G401 (cell line): Measurements from ENCODE around the gene OR10T2. TPM values are rescaled to one million over a fixed set of nuclear protein-coding genes. Genes with fewer than 3 reads are reported as not detected.
"Not testable (repeated sequence)": the region's sequence is repeated elsewhere in the genome, so short reads cannot be mapped to it uniquely, and the experiment has no call there.

ENCODE experiments used
- DNase-seq: peaks from one replicate; pipeline ENCODE4 v3.0.0-alpha.2; 2015; ENCODE audit warnings: low spot score
- in situ Hi-C: cut with HindIII; loops from 2 replicates; pipeline ENCODE4 v1.10.0; 2016; ENCODE audit warnings: low sequenced_read_pairs, mixed read lengths
- total RNA-seq: library from RNA; depleted of rRNA; stranded (reverse); fragments of >200 nt; shearing (Covaris generic); gene quantifications from 2 replicates; pipeline ENCODE4 v1.2.3, GENCODE V29; 2014; rRNA removed

OR10T2 gene
- not detected in 2 replicates for total RNA-seq

GRCh38 chr1:158398818-158399514 is at the start of gene OR10T2:
Gene OR10T2 (minus strand): TSS chr1:158399466. CDS start chr1:158399466, 0 bp downstream.
- in situ Hi-C loops: no loop called here
- no peak for DNase-seq

GRCh38 chr1:158445376-158445775 is 46.1 kb upstream of the OR10T2 start:
- in situ Hi-C loops: no loop called here
- DNase-seq: no peak

GRCh38 chr1:158434741-158435140 is 35.5 kb upstream of the OR10T2 start:
- in situ Hi-C loops: no loop called here
- DNase-seq: no peak

GRCh38 chr1:158430163-158430562 is 30.9 kb upstream of the OR10T2 start:
- in situ Hi-C loops, DNase-seq: not testable (repeated sequence)

- in situ Hi-C loops: no loop called here
- DNase-seq: no peak
Measured at GRCh38 chr1:158426137-158426536, 26.9 kb upstream of the OR10T2 start, which contains the start of gene OR10K2. Gene OR10K2 (minus strand): TSS chr1:158426237. CDS start chr1:158420866, 5,371 bp downstream.

GRCh38 chr1:158425027-158425426 is 25.8 kb upstream of the OR10T2 start:
- in situ Hi-C loops: no loop called here
- DNase-seq: no peak

GRCh38 chr1:158422212-158422611 is 22.9 kb upstream of the OR10T2 start:
- DNase-seq: no peak
- in situ Hi-C loops: no loop called here

- in situ Hi-C loops: no loop called here
- no peak for DNase-seq
Measured at GRCh38 chr1:158417586-158417985, 18.3 kb upstream of the OR10T2 start.

- in situ Hi-C loops: no loop called here
- no peak for DNase-seq
Measured at GRCh38 chr1:158414651-158415345, 15.5 kb upstream of the OR10T2 start.

- in situ Hi-C loops: no loop called here
- no peak for DNase-seq
Measured at GRCh38 chr1:158407092-158407491, 7.8 kb upstream of the OR10T2 start.

GRCh38 chr1:158400871-158401270 is 1.6 kb upstream of the OR10T2 start:
- in situ Hi-C loops: no loop called here
- no peak for DNase-seq

- DNase-seq: no peak
- in situ Hi-C loops: no loop called here
Measured at GRCh38 chr1:158396646-158397045, 2.6 kb downstream of the OR10T2 start.

- in situ Hi-C loops: no loop called here
- no peak for DNase-seq
Measured at GRCh38 chr1:158393476-158393875, 5.8 kb downstream of the OR10T2 start.

GRCh38 chr1:158391099-158391498 is 8.2 kb downstream of the OR10T2 start:
- no peak for DNase-seq
- in situ Hi-C loops: no loop called here

- in situ Hi-C loops: no loop called here
- no peak for DNase-seq
Measured at GRCh38 chr1:158390331-158390730, 8.9 kb downstream of the OR10T2 start.

- in situ Hi-C loops: no loop called here
- no peak for DNase-seq
Measured at GRCh38 chr1:158374860-158375259, 24.4 kb downstream of the OR10T2 start.

GRCh38 chr1:158374101-158374500 is 25.2 kb downstream of the OR10T2 start:
- in situ Hi-C loops, DNase-seq: not testable (repeated sequence)

GRCh38 chr1:158371188-158371953 is 27.9 kb downstream of the OR10T2 start:
- in situ Hi-C loops: no loop called here
- no peak for DNase-seq

- no peak for DNase-seq
Measured at GRCh38 chr1:158366783-158367182, 32.5 kb downstream of the OR10T2 start.

GRCh38 chr1:158362941-158363340 is 36.3 kb downstream of the OR10T2 start:
- in situ Hi-C loops: no loop called here

More at GRCh38 chr1:158366783-158367182, 32.5 kb downstream of the OR10T2 start:
- in situ Hi-C loops: no loop called here

More at GRCh38 chr1:158362941-158363340, 36.3 kb downstream of the OR10T2 start:
- no peak for DNase-seq
